Measurements from ENCODE around the gene CSF3R.

Gene CSF3R

DNA sequence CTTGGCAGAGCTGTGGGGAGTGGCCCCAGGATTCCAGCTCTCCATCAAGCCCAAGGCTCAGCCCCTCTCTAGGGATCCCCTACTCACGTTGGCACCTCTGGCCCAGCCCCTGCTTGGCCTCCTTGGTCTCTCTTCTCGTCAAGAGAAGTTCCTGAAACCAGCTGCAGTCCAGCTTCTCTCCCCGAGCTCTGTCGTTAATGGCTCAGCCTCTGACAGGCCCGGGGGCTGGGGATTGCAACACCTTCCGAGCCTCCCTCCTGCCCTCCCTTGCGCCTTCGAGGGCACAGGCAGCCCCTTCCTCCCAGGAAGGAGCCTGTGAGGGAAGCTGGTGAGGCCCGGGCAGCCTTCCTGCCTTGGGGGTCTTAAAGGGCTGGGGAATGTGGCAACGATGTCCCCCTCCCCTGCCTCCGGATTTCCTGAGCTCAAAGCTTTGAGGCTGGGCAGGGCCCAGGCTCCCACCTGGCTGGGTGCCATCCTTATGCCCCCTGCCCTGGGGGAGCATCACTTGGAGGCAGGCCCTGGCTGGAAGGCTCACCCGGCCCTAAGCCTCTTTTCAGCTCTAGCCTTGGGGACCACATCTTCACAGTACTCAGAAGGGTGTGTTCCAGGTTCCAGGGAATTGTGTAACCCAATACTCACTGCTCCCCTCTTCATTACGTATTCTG, at the start of gene CSF3R:
Gene CSF3R, minus strand, starts transcription at position 190 of the 665 bp plus-strand sequence. CDS start 3,417 bp downstream, outside the sequence.
- DNase-seq (ENCODE audit: low spot score) = no peak

DNA sequence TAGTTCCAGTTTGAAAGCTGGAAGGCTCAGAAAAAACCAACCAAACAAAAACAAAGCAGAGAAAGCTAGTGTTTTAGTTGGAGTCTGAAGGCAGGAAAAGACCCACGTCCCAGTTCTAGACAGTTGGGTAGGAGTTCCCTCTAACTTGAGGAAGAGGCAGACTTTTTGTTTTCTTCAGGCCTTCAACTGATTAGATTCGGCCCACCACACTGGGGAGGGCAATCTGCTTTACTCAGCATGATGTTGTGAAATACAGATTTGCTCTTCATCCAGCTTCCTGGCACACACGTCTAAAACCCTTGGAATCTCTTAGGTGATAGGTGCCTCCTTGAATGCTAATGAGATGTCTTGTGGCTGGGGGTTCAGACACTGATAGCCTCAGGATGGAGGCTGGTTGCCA, 49.1 kb upstream of the CSF3R start:
- DNase-seq (ENCODE audit: low spot score) = no peak

DNA sequence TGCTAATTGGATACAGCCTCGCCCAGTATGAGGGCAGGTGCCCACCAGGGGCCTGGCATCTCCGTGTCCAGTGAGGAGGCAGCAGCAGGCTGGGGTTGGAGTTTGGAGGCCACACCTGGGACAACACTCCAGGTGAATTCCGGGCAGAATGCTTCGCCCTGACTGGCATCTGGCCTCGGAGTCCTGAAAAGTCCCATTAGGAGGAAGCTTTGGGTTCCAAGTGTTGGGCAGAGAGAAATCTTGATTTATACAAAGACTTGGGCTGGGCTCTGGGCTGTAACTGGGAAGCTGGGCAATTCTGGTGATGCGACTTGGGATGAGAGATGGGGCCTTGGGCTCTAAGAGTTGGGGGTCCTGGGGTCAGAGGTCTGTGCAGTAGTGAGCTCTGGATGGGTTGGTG, 48.1 kb upstream of the CSF3R start:
- no peak for DNase-seq (ENCODE audit: low spot score)

DNA sequence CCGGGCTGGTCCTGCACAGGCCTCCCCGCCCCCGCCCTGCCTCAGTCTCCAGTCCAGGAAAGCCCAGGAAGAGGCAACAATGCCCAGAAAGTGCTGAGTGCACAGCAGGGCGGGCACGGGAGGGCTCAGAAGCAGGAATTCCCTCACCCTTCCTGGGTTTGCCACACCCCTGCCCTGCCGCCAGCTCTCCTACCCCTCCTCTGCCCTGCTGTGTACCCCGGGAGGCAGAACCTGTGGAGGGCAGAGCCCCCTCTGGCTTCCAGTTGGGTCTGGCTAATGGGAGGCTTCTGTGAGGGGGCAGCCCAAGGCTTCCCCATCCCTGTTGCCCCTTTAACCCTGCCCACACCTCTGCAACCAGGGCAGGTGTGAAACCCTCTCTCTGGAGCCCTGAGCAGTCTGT, 47.5 kb upstream of the CSF3R start:
- no peak for DNase-seq (ENCODE audit: low spot score)

GRCh38 chr1:36529769-36530260, 47.1 kb upstream of the CSF3R start:
- no peak for DNase-seq (ENCODE audit: low spot score)

DNA sequence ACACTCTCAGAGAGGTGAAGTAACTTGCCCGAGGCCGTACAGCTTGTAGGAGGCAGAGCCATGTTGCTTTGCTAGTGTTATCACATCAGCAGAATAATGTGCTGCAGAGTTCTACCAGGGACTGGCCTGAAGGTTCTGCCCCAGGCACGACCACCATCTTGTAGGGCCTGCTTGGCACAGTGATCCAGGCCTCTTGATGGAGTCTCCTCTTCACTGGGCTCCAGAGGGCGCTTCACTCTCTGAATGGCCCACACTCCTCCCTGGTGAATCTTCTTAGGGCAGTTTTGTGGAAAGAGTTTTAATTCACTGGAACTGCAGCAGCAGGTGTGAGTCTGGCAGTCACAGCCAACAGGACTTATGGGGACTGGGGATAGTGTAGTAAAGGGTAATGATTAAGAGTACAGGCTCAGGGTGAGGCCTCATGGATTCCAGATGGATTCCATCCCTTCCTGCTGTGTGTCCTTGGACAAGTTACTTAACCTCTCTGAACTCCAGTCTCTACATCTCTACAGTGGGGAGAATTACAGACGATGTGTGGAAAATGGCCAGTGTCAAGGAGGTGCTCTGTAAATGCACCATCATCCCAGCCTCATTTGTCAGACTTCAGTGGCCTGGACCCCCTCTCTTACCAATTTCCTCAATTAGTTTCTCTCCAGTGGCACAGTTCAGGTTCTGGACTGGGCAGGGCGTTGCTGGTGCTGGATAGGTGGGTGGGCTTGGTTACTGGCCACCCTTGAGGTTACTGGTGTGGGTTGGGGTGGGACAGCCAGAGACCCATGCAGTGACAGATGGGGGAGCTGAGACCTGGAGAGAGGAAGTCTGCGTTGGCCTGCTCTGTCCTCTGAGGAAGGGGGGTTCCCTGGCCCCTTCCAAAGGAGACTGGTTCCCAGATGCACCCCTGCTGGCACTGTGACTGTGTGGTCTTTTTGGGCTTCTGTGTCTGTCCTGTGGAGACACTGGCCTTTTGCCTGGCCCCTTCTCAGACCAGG, 45.9 kb upstream of the CSF3R start:
- no peak for DNase-seq (ENCODE audit: low spot score)

DNA sequence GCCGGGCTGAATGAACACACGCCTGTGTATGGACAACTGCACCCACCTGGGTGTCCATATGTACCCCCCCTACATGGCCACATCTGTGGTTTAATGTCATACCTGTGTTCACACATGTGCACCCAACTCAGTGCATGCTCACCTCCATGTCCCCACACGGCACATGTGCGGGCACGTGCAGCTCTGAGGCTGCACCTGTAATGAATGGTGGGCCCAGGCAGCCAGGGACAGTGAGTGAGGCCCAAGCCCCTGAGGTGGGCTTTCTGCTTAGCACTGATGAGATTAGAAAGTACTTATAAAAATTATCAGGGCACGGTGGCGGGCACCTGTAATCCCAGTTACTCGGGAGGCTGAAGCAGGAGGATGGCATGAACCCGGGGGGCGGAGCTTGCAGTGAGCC, 42.5 kb upstream of the CSF3R start:
- DNase-seq (ENCODE audit: low spot score) = no peak

- no peak for DNase-seq (ENCODE audit: low spot score)
These were observed 41.8 kb upstream of the CSF3R start for GRCh38 chr1:36524359-36525062.

GRCh38 chr1:36523850-36524249, 41.1 kb upstream of the CSF3R start:
- no peak for DNase-seq (ENCODE audit: low spot score)

GRCh38 chr1:36523230-36523495, 40.5 kb upstream of the CSF3R start:
- no peak for DNase-seq (ENCODE audit: low spot score)

DNA sequence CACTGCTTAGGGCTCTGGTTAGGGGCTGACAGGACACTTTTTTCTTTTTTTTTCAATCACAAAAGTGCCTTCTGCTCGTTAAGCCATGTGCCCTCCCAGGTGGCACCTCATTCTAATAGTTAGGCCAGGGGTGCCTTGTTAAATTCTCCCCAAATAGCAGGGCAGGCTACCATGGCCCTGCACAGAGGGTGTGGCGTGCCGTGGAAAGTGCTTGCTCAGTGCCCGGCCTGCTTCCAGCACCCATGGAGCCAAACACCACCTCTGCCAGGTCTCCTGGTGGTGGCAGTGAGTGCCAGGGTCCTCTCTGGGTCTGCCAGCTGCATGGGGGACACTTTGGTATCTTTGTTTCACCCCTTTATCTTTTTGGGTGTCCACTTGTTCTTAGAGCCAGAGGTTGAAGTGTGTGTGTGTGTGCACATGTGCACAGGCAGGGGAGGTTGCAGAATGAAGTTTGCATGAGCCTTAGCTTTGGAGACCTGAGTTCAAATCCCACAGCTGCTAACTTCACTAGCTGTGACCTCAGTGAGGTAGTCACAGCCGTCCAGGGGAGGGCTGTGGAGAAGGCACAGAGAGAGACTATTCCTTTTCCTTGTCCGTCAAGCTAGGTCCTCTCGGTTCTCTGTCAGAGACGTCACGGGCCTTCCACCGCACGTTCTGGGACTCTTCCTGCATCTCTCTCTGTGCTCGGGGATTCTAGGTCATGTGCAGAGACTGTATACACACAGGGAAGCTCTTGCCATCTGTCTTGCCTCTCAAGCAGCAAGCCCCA, 39.9 kb upstream of the CSF3R start:
- no peak for DNase-seq (ENCODE audit: low spot score)

DNA sequence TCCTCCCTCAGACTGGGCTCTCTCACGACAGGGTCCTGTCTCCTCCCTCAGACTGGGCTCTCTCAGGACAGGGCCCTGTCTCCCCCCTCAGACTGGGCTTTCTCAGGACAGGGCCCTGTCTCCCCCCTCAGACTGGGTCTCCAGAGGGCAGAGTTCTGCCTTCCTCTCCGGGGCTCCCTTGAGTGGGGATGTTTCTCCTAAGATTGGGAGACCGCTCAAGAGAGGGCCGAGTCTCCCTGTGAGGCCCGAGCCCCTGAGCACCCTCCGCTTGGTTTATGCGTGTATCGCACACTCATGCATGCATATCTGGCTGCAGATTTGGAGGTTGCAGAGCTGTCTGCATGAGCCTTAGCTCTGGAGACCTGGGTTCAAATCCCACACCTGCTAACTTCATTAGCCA, 39.3 kb upstream of the CSF3R start:
- no peak for DNase-seq (ENCODE audit: low spot score)

DNA sequence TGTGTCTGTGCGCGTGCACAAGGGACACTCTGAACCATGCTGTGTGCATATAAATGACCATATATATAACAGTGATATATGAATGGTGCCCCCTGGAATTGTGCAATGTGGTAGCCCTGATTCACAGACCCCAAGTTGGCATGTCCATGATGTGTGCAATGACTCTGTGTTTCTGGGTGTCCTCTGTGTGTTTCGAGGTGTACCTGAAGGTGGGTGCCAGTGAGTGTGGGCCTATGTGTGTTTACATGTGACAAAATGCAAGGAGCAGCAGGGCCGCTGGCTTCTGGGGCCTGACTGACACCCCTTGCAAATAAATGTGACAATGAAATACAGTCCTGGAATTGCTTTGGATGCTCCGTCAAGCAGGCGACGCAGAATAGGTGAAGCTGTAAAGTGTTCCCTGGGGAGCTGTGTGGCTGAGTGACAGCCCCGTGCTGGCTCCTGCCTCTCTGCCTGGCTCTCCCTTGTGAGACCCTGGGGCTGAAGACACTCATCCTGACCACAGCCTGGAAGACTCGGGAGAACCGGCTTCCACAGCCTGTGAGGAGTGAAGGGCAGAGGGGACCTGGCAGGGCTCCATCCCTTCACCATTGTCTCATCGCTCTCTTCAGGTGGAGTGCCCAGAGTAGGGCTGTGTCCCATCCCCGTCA, 38.2 kb upstream of the CSF3R start:
- no peak for DNase-seq (ENCODE audit: low spot score)

DNA sequence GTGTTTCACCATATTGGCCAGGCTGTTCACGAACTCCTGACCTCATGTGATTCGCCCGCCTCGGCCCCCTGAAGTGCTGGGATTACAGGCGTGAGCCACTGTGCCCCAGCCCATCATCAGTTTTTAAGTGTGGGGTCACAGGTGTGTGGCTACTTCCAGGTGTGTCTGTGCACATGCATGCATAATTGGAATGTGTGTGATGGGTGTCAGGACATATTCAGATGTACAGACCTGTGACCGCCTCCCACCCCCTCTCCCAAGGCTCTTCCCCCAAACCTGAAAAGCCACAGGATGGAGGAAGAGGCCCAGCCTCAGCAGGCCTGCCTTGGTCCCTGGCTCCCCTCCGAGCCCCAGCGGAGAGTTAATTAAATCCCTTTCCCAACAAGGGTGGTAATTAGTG, 37.3 kb upstream of the CSF3R start:
- DNase-seq (ENCODE audit: low spot score) = no peak

DNA sequence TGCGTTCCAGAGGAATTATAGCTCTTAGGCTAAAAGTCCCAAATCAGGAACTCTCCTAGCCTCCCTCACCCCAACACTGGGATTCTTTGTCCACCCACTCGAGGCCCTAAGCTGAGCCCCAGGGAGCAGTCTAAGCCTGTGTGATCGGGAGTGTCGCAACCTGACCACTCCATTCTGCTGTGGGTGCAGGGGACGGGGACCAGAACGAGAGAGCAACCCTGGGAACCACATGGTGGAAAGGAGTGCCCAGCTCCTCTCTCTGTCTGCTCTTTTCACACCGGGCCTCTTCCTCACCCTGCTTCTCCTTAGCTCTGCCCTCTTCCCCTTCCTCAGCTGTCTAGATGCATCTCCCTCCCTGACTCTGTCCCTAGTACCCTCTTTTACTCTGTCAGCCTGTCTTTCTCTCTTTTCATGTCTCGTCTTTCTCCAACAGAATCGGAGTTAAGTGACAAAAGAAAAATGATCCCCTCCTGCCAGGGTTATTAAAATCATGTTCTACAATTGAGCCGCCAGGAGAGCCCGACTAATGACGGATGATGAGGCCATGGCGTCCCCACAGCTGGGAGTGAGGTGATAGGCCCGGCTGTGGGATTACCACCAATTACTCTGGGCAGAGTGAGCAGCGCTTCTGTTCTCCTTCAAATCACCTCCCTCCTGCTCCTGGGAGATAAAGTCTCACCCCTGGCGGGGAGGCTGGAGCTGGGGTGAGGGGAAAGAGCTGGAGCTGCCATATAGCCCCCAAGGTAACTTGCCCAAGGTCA, 34.5 kb upstream of the CSF3R start:
- no peak for DNase-seq (ENCODE audit: low spot score)

- DNase-seq (ENCODE audit: low spot score) = peak; percentile 25
These were observed 33.8 kb upstream of the CSF3R start for GRCh38 chr1:36516372-36517010.

DNA sequence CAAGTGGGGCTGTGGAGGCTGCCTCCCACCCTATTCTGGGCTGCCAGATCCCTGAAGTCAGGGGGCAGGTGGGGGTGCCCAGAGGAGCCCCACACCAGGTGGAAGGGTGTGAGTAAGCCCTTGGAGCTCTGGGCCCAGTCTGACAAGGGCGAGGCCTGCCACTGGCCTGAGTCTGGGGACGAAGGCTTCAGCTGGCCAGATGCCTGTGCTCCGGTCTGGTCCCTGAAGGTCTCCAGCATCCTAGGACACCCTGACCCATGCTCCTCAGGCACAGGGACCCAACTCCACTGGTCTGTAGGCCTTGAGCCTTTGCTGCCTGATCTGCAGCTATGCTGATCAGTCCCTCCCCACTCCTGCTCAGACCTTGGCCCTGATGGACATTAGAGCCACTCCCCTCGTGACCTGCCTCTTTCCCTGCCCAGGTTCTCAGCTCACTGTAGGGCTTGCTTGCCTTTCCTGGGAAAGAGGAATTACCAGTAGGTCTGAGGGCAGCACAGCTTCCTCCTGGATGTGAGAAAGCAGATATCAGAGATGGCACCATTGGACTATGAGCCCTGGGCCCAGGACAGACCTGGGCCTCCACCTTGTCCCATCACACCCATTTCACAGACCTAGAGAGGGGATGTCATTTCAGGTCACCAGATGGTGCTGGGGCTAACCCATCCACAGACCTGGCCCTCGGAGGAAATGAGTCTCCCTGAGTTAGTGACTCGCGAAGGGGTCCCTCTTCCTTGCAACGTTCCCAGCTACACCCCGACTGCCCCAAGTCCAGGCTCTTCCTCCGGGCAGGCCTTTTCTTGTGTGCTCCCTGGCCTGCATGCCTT, 32.8 kb upstream of the CSF3R start:
- DNase-seq (ENCODE audit: low spot score) = no peak

- no peak for DNase-seq (ENCODE audit: low spot score)
These were observed 31.8 kb upstream of the CSF3R start for GRCh38 chr1:36514501-36514900.
